ENCODE data around the gene MYOZ2.

The MYOZ2 gene

GRCh38 chr4:119211867-119212233 is 76.2 kb downstream of the MYOZ2 start:
- no peak for TF ChIP-seq CTCF (IDR thresholded peaks at IDR 0.05; ENCODE audit: low read depth, low read length)
- peak overlapping the region; percentile 86 for H3K4me3 ChIP-seq (ENCODE audit: low read depth, low read length)

GRCh38 chr4:119212234-119212963 is 76.8 kb downstream of the MYOZ2 start, which contains the start of gene USP53:
TSS of gene USP53 (plus strand) at chr4:119212713. CDS start at chr4:119239760, 27,047 bp downstream.
- no peak for TF ChIP-seq CTCF (IDR thresholded peaks at IDR 0.05; ENCODE audit: low read depth, low read length)
- H3K4me3 ChIP-seq (ENCODE audit: low read depth, low read length) = peak within 1 kb of the TSS; percentile 86

- no peak for TF ChIP-seq CTCF (IDR thresholded peaks at IDR 0.05; ENCODE audit: low read depth, low read length)
Measured at GRCh38 chr4:119212964-119213606, 77.5 kb downstream of the MYOZ2 start.

GRCh38 chr4:119218093-119218492 is 82.5 kb downstream of the MYOZ2 start:
- H3K4me3 ChIP-seq (ENCODE audit: low read depth, low read length) = no peak overlapping the region
- TF ChIP-seq CTCF (IDR thresholded peaks at IDR 0.05; ENCODE audit: low read depth, low read length) = no peak

More at GRCh38 chr4:119212964-119213606, 77.5 kb downstream of the MYOZ2 start:
- H3K4me3 ChIP-seq (ENCODE audit: low read depth, low read length) = peak overlapping the region; percentile 86

- TF ChIP-seq CTCF (IDR thresholded peaks at IDR 0.05; ENCODE audit: low read depth, low read length) = no peak
- no peak overlapping the region for H3K4me3 ChIP-seq (ENCODE audit: low read depth, low read length)
Measured at GRCh38 chr4:119221412-119221811, 85.8 kb downstream of the MYOZ2 start.

GRCh38 chr4:119227690-119228089 is 92.1 kb downstream of the MYOZ2 start:
- TF ChIP-seq CTCF (IDR thresholded peaks at IDR 0.05; ENCODE audit: low read depth, low read length) = no peak
- H3K4me3 ChIP-seq (ENCODE audit: low read depth, low read length) = no peak overlapping the region

GRCh38 chr4:119228406-119228805 is 92.8 kb downstream of the MYOZ2 start:
- no peak for TF ChIP-seq CTCF (IDR thresholded peaks at IDR 0.05; ENCODE audit: low read depth, low read length)
- H3K4me3 ChIP-seq (ENCODE audit: low read depth, low read length) = no peak overlapping the region
